HG03571 (cell line): Measurements from ENCODE around the gene NRN1.
"Not testable (repeated sequence)": the region's sequence is repeated elsewhere in the genome, so short reads cannot be mapped to it uniquely, and the experiment has no call there.

ENCODE experiments used
- ATAC-seq: cut with Tn5 transposase; IDR thresholded peaks from one replicate; pipeline ENCODE4 v1.9.1; 2021; ENCODE audit not compliant: unreplicated experiment

NRN1 gene

DNA sequence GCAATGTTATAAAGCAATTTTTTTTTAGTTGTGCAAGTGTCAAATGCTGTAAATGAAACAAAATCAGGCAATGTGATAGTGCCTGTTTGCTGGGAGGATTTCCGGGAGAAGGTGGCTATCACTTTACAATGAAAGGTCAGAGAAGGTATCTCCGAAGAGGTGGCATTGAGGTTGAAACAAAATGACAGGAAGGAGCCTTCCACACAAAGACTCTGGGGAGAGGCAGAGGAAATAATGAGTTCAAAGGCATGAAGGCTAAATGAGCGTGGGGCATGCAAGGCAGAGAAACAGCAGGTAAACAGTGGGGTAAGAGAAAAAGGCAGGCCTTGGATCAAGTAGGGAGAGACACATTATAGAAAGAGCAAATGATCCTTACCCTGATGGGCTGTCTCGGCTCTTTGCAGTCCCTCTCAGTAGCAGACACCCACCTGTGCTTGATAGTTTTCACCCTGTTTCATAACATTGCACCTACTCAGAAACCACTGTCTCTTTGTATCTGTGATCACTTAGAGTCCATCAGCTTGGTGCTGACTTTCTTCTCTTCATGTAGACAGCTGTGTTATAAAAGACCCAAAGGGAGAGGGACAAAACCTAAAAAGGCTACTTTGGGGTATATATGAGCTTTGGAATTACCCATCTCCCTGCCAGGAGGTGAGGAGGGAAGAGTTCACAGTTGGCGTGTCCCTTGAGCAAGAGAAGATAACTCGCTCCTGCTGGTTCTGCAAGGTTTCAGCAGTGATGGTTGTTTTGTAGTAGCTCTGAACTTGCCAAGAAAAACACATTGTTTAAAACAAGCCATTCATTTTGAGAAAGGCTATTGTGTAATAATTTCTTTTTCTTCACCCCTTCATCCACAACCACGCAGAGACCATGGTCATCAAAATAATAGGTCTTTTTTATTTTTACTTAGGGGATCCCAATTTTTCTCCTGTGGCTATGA lies 22.3 kb downstream of the NRN1 start:
- ATAC-seq, result no peak

DNA sequence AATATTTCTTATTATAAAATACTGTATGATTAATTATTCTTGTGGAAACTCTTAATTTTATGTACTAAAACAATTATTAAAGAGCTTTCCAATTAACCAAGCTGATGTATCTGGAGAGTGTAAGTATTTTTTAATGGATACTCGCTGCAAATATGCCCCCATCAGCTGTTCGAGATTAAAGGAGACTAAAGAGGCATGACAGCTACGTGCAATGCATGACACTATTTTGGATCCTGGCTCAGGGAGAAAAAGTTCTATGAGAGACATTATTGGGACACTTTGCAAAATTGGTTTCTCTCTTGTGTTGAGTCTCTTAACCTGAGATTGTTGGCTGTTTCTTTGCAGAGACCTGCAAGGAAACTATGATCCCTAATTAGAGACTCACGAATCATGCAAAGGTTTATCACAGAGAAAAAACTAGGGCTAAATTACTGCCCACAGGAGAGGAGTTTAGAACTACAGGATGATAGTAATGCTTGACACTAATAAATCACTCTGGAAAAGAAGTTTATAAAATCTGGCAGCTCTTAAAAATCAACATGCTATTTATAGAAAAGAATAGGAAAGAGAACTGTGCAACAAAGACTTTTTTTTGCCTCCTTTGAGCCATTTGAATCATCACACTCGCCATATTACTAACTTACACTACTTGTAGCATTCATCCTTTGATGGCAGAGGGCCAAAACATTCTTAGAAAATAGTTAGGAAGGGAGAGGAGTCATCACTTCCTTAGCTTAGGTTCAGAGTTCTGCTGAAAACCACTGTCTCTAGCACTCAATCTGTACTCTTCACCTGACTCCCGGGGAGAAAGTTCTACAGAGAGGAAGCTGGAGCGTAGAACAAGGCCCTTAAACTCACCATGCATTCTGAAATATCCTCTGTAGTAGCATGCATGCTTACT lies 25.3 kb downstream of the NRN1 start:
- no peak for ATAC-seq

- ATAC-seq, result no peak
Measured at GRCh38 chr6:5979650-5980420, 26.9 kb downstream of the NRN1 start.

DNA sequence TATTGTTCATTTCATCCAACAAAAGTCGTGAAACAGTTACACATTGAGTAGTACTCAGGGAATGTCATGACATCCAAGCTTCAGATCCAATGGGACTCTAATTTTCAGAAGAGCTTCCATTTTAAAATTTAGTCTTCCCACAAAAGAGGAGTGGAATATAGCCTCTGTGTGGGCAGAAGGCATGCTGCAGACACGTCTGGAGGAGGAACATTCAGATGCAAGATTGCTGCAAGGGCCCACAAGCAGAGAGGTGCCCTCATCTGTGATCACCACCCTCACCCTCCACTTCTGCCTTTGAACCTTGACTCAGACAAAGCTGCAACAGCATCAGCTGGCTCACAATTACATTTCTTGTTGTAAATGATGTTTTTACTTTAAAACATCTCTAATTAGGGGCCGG lies 29.9 kb downstream of the NRN1 start:
- no peak for ATAC-seq

DNA sequence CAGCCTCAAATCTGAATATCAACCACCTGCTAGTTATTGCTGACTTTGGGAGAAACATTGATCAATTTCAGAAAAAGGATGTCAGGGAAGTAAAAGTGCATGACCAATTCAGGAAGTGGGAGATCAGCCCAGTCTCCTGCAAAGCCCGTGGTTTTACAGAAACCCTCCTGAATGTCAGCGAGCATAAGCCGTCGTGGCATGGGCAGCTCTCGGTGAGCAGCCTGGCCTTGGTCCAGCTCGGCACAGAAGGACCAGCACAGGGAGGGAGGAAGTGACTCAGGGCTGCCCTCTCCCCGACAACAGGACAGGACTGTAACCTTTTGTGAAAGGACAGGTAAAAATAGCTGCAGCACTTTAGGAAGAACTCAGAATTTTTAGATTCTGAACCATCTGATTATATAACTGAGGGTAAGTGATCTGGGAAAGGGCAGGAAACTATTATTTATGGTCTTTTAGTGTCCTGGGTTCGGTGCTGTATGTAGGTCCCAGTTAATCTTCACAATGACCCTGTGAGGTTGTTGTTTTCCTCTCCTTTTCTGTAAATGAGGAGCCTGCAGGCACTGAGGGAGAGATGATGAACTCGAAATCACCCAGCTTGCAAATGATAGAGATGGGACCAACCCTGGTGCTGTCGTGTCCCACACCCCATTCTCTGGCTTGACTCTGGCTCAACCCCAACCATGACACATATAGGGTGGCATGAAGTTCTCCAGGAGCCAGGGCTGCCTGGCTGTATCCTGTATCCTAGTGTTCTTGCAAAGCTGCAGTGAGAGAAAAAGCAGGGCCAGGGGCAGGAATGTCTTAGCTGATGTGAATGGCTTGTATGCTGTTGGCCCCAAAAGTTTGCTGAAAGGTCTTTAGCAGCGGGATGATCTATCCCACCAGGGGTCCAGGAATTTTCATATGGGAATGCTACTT lies 37.6 kb downstream of the NRN1 start:
- ATAC-seq, result no peak

GRCh38 chr6:5968036-5968435 lies 38.7 kb downstream of the NRN1 start:
- ATAC-seq, result not testable (repeated sequence)

DNA sequence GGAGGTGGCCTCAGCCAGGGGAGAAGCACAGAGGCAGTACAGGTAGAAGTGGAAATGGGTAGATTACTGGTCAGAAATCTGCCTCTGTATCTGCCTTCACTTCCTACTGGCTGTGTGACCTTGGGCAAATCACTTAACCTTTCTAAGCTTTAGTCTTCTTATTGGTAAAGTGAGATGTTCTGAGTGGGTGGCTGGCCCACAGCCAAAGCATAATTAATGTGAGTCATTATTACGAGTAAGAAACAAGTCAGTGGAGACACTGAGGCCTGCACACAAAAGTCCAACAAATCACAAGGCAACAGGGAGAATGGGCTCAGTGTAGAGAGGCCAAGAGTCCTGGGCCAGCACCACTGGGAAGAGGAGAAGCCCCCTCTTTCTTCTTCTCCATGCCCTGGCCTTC lies 39.1 kb downstream of the NRN1 start:
- no peak for ATAC-seq

DNA sequence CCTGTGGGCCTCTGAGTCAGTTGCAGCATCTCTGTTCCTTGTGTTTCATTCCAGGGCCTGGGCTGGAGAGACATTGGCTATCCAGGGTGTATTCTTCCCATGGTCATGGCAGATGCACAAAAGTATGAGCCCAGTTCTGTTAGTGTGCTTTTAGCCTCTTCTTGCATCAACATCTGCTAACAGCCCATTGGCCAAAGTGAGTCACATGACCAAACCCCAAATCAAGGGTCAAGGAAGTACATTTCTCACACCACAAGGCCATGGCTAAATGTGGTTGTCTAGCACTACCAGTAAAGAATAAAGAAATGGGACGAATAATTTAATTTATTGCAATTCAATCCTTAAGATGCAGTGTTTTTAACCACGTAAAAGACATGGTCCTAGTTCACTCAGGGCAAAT lies 43.9 kb downstream of the NRN1 start:
- no peak for ATAC-seq

DNA sequence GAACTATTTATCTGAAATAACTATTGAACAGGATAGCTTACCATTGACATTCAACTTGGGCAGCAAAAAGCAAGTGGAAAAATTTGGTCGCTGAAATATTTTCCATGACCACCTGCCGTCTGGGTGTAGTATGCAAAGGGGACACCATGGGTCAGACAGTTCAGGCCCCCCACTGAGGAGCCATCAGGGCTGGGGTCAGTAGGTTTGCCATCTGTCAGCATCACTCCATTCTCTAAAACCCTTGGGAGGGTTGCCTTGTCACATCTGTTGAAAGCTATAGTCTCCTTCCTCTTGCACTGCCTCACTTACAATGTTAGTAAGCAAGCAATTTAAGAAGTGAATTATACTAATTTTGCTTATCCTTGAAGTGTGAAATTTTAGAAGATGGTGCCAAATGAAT lies 44.9 kb downstream of the NRN1 start:
- ATAC-seq, result no peak

- ATAC-seq, result no peak
Measured at GRCh38 chr6:5960456-5960855, 46.3 kb downstream of the NRN1 start.

DNA sequence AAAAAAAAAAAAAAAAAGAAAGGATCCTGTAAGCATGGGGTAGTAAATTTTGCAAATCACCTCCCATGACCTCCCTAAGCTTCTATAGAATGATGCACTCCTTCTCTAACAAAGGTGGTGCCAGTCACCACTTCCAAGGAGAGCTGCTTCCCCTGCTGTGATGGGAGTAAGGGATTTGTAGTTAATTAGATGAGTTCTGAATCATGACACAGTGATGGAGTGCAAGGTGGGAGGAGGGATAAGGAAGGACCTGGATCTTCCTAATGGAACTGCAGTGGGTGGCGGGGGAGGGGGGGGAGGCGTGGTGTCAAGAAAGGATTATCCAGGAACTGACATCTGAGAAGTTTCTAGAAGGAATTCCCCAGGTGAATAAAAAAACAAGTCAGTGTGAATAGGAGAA lies 47.8 kb downstream of the NRN1 start:
- no peak for ATAC-seq

DNA sequence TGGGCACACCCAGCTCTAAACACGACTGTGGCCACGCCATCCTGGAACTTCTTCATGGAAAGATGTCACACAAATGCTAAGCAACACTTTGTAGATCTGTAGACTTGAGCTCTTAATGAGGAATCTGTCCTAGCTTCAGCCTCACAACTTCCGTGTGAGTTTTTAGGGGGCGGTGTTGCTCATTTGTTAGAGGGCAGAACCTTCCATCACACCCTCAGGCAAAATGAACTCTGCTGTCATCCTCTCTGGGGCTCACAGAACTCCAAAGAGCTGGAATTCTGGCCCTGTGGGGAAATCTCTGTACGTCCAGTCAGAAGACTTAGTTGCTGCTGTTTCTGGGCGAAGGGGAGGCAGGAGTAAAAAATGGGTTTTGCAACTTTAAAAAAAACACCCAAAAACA lies 49.8 kb downstream of the NRN1 start:
- ATAC-seq, result no peak

DNA sequence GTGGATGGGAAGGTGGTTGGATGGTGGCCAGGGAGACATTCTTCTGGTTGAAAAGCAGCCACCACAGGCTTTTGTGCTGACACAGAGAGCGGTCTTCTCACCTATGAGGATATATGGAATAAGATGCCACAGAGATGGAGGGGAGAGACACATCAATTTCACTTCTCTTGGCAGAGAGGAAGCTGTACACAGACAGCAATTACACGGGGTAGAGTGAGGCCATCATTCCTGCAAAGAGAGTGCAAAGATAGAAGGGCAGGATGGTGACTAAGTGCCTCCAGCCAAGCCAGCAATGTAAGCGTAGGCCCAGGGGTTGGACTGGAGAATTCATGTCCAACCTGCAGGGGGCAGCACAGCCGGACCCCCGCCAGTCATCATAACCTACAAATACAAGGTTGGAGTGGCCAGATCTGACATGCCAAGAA lies 56.4 kb downstream of the NRN1 start:
- no peak for ATAC-seq
